Adrenal gland (tissue), 5 donors: Measurements from ENCODE around the gene LAMB1.

ENCODE experiments used
- CTCF ChIP-seq, 6 experiments: fragments of 450-650 bp in 4 of 6; fragments of 200-600 bp in 2 of 6; sonication (generic) in 1 of 6; IDR thresholded peaks; 1 replicate in 5 of 6; 2 replicates in 1 of 6; pipeline versions ENCODE4 v1.5.1 to v1.8.0; 2016 to 2021; ENCODE audit warnings: antibody characterized with exemption in 6 of 6, mild to moderate bottlenecking in 2 of 6, moderate library complexity in 1 of 6
- POLR2A ChIP-seq, 2 donors: fragments of 450-650 bp; IDR thresholded peaks; one replicate each; pipeline ENCODE4 v1.6.1; 2017; ENCODE audit warnings: antibody characterized with exemption in 2 of 2, mild to moderate bottlenecking in 2 of 2, moderate library complexity in 1 of 2
- donor health status: DM: no; HTN: no; CAD: no.

- no peak for TF ChIP-seq CTCF (IDR thresholded peaks at IDR 0.05)
- TF ChIP-seq POLR2A (IDR thresholded peaks at IDR 0.05): no peak
Observed at GRCh38 chr7:108030516-108030915, 27.6 kb upstream of the LAMB1 start.
